ENCODE measurements around the gene TBC1D14.

- no peak for TF ChIP-seq CHD2 (IDR thresholded peaks at IDR 0.05; ENCODE audit: low read length)
- no peak for TF ChIP-seq MAX (IDR thresholded peaks at IDR 0.05)
- TF ChIP-seq CEBPB (IDR thresholded peaks at IDR 0.05; ENCODE audit: low read depth, low read length), result no peak
- no peak for TF ChIP-seq CBX8 (IDR thresholded peaks at IDR 0.05; ENCODE audit: borderline replicate concordance, low read depth, low read length)
- TF ChIP-seq TAF1 (IDR thresholded peaks at IDR 0.05; ENCODE audit: low read depth, low read length), result no peak
- TF ChIP-seq JUND (IDR thresholded peaks at IDR 0.05; ENCODE audit: low read length), result no peak
- no peak for TF ChIP-seq HDAC2 (IDR thresholded peaks at IDR 0.05; ENCODE audit: borderline replicate concordance in 1 of 2, low read depth in 2 of 2, low read length in 2 of 2)
- no peak for TF ChIP-seq EZH2 (IDR thresholded peaks at IDR 0.05; ENCODE audit: low read depth, low read length, severe bottlenecking)
- TF ChIP-seq JUN (IDR thresholded peaks at IDR 0.05; ENCODE audit: low read depth, low read length), result no peak
- TF ChIP-seq, protein P1, sequence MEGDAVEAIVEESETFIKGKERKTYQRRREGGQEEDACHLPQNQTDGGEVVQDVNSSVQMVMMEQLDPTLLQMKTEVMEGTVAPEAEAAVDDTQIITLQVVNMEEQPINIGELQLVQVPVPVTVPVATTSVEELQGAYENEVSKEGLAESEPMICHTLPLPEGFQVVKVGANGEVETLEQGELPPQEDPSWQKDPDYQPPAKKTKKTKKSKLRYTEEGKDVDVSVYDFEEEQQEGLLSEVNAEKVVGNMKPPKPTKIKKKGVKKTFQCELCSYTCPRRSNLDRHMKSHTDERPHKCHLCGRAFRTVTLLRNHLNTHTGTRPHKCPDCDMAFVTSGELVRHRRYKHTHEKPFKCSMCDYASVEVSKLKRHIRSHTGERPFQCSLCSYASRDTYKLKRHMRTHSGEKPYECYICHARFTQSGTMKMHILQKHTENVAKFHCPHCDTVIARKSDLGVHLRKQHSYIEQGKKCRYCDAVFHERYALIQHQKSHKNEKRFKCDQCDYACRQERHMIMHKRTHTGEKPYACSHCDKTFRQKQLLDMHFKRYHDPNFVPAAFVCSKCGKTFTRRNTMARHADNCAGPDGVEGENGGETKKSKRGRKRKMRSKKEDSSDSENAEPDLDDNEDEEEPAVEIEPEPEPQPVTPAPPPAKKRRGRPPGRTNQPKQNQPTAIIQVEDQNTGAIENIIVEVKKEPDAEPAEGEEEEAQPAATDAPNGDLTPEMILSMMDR (IDR thresholded peaks at IDR 0.05; ENCODE audit: control extremely low read depth in 1 of 3, insufficient read depth in 1 of 3, low read depth in 1 of 3, low read length in 3 of 3), result no peak
- TF ChIP-seq POLR2AphosphoS5 (IDR thresholded peaks at IDR 0.05; ENCODE audit: low read depth, low read length), result no peak
- TF ChIP-seq POLR2A (IDR thresholded peaks at IDR 0.05; ENCODE audit: control extremely low read depth in 1 of 2, low read depth in 2 of 2, low read length in 2 of 2), result no peak
- TF ChIP-seq CHD1 (IDR thresholded peaks at IDR 0.05; ENCODE audit: low read depth, low read length), result no peak
- TF ChIP-seq RAD21 (IDR thresholded peaks at IDR 0.05 in 1 of 2, conservative IDR thresholded peaks at IDR 0.05 in 1 of 2; ENCODE audit: low read depth in 2 of 2, low read length in 2 of 2), result no peak
These were observed 136.6 kb downstream of the TBC1D14 start for GRCh38 chr4:7045961-7046921.
